NCI-H446 treated with DMSO at 0.1 percent for 48 hours (cell line): ENCODE results near the gene OPCML.

Source experiments
- DNase-seq: peaks from one replicate; lab custom pipeline; 2025; lab: John Stamatoyannopoulos, UW

The OPCML gene

DNA sequence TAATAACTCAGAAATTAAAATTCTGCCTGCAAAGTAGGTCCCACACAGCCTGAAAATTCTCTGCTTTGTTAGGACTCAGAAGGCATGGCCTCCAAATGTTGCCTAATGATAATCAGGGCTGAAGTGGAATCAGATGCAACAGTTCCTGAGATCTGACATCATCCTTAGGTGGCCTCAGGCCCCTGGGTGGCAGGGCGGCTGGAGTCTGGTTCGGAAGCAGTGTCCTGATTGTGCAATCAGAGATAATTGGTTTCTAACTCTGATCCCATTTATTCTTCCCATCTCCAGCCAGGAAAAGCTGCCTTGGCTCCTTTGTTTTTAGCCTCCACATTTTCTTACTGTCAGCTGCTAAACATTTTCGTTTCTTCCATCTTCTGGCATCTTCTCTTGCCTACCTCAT lies 399.3 kb downstream of the OPCML start:
- DNase-seq, result no peak

DNA sequence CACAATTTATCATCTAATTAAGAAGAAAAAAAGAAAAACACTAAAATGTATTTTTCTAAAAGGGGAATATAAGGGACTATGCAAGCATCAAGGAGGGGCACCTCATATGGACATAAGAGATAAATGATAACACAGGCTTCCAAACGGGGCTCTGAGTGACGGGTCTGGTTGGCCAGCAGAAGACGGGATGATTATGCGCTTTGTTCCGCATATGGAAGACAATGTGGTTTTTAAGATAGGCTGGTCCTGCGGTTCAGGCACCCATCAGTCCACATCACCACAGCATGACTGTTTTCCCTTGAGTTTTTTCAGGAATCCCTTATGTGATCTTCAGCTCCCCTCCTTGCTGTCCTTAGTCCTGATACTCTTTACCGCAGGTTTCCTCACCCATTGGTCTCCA lies 404.6 kb downstream of the OPCML start:
- DNase-seq, result no peak

DNA sequence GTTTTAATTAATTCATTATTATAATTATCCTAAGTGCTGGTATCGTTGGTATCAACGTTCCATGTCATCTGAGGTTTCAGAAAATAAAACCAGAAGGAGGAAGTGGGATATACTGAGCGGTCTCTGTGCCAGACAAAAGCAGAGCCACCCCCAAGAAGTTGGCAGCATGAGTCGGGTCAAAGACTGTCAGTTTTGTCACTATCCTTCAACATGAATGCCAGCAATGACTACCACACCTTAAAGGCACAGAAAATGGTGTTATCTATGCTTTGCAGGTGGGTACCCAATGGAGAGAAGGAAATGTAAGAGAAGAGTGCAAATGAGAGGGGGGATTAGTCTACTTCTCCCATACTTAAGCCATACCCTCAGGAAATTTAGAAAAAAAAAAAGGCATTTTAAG lies 408.5 kb downstream of the OPCML start:
- no peak for DNase-seq

DNA sequence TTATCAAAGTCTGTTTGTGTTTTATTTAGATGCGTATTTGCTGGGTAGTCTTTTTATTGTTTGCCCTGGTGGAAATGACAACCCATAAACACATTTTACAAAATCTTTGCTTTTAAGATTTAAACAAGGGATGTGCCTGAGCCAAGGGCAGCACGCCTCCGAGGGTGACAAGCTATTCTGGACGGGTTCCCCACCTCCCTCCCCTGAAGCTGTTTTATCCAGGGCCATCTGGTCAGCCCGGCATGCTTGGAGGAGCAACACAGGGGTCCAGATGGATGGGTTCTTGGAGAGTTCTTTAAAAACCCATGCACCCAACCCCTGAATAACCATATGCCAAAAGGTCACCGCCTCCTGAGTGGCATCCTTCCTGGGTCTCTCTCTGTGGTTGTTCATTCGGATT lies 408.9 kb downstream of the OPCML start:
- DNase-seq, result no peak

DNA sequence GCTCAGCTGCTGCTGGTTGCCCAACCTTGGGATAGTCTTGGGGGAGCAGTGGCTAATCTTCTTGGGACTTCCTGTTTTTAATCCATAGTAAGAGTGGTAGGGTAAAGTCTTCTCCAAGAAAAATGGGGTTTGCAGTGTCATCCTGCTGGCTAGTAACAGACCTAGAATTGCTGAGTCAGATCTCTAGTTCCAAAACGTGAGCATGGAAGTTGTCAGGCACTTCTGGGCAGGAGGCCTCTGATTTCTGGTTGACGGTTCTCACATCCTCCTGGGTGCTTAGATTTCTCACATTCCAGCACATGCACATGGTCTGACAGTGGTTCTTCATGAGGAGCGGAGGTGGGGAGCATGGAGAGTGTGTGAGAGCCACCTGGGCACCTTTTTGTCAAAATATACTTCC lies 410.0 kb downstream of the OPCML start:
- no peak for DNase-seq

DNA sequence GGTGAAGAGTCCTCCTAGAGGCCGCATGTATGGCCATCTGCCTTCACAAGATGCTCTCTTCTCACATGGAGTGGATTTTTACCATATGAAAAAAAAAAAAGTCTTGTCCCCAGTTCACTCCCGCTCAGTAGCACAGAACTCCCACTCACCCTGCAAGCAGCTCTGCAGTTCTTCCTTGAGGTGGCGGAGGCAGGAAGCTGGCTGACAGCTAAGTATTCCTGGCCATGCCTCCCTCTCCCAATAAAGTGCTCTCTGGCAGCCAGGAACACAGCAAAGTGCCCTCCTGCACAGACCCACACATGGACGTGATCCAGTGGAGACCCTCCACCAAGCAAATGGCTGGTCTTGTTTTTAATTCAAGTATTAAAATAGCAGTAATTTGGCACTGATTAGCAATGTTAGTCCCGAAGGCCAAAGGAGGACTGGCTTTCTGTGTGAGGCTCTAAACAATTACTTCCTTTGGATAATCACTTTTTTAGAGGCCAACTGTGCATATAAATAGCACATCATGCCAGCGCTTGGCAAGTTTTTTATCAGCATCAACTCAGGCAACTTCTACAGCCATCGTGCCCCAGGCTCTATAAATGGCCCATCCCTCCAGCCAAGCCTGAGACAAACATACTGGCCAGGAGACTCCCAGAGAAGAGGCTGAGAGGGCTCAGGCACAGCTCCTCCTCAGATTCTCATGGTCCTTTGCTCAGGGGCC lies 413.6 kb downstream of the OPCML start:
- DNase-seq, result no peak

DNA sequence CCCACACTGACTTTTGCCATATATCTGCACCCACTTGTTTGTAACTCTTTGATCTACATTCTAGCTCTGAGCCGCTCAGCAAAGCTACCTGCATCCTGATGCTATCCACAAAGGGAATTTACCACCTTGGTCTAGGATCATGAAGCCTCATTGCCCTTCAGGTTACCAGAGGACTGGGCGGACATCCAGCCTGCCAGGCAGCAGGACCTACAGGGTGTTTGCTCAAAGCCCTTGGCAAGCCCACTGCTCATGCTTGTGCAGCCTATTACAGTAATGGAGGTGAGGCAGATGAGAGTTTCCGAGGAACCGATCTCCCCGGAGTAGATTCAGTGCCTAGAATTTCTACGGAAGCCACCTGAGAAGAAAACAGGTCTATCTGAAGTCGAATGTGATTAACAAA lies 417.2 kb downstream of the OPCML start:
- DNase-seq, result no peak

DNA sequence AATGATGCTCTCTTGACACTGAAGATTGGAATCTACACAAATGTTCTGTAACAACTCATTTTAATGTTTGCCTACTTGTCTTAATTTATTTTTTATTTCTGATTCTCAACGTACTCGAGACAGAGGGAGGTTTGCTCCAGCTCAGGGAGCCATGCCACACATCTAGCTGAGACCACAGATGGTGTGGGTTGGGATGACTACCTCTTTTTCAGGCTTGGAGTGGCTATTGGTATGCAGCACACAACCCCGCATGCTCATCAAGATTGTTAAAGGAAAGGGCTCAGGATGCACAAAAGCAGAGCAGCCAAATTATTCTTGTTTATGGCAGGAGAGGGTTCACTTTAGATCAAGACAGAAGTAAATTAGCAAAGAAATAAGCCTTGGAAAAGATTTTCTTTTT lies 424.5 kb downstream of the OPCML start:
- DNase-seq, result no peak

DNA sequence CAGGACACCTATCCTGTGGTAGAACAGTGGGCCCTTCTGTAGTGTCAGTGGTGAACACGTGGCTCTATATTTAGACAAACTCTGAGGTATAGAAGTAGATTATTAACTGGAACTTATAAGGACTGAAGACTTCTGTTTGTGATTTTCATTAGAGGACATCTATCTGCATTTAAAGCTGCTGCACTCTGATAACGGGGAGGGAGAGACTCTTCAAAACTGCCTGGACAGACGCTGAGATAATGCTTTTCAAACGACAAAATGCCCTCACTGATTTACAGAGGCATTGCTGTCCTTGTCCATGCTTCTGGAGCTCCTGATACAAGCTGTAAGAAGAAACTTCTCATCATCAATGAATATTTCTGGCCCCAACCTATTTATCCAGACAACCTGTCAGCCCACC lies 425.2 kb downstream of the OPCML start:
- no peak for DNase-seq

DNA sequence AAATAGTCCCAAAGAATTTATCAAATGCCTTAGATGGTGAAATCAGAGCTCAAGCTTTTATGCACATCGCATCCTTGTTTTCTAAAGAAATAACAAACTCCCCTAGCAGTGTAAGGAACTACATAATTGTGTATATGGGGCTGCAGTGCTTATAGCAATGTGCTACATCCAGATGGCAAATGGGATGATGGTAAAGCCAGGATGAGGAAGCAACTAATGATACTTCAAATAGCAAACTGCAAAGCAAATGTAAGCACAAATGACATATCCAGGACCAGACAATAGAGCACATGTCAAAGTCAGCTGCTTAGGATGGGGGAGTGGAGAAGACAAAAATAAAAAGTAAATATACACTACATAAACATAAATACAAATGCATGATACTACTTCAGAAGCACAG lies 425.9 kb downstream of the OPCML start:
- DNase-seq, result no peak

DNA sequence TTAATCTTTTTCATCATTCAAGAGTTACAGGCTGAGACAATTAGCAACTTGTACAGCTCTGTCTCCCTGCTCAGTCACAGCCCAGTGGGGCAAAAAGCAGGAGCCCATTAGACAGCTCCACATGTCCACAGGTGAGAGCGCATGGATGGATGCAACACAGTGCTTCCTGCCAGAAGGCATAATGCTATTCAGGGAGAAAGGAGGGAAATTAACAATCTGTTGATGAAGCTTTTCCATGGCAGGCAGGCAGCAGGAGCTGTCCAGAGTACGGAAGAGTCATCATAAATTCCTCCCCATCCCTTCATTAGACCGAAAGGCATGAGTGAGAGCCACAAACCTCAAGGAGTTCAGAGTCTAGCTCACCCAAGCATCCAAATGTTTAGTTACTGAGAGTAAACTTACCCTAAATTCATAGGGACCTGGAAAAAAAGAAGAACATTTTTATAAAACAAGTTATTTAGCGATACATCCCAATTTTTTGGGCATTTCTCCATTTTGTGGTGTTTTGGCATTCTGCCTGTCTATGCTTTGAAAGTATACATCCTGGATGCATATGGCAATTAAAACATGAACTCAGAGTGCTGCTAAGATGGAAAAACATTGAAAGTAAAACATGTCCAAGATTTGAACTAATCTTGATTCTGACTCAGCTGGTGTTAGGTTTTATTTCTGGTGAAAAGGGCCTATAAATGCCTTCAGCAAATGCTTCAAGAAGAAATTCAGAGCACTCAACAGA lies 428.1 kb downstream of the OPCML start:
- no peak for DNase-seq

DNA sequence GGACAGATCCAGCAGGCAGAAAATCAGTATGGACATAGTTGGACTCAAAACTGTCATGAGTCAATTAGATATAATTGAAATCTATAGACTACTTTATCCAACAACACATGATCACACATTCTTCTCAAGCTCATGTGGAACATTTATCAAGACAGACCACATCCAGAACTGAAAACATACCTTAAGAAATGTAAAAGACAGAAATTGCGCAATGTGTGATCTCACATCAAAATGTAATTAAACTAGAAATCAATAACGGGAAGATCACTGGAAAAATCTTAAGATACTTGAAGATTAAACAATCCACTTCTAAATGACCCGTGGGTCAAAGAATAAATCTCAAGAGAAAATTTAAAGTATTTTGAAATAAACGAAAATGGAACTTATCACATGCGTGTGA lies 435.3 kb downstream of the OPCML start:
- DNase-seq, result no peak

DNA sequence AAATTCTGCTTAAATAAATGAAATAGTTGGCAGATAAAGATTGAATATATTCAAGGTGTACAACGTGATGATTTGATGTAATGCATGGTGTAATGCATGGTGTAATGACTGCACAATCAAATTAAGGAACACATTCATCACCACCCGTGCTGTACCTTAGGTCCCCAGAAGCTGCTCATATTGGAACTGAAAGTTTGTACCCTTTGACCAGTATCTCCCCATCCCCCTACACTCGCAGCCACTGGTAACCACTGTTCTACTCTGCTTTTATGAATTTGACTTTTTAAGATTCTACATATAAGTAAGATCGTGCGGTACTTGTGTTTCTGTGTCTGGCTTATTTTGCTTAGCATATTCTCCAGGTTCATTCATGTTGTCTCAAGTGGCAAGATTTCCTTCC lies 445.8 kb downstream of the OPCML start:
- no peak for DNase-seq

DNA sequence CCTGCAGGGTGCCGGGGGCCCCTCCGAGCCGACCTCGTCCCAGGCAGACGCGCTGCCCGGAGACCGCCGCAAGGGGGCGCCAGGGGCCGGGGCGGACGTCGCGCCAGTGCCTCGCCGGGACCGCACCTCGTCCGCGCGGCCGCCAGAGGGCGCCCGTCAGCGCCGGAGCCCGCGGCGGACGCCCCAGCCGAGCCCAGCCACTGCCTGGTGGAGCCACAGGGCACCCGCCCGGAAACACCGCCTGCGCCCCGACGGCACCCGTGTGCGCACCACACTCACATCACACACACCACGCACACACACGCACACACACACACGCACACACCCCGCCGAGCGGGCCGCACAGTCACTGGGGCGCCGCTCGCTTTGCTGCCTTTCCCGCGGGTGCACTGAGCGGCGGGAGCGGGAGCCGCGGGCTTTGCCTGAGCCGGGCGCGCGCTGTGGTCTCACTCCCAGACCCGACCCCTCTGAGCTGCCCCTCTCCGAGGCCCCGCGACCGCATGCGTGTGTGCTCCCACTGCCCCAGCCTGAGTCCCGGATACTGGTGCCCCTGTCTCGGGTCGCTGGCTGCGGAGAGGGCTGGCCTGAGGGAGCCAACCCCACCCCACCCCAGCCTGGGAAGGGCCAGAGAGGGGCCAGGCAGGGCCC lies 449.3 kb downstream of the OPCML start:
- DNase-seq, result no peak

DNA sequence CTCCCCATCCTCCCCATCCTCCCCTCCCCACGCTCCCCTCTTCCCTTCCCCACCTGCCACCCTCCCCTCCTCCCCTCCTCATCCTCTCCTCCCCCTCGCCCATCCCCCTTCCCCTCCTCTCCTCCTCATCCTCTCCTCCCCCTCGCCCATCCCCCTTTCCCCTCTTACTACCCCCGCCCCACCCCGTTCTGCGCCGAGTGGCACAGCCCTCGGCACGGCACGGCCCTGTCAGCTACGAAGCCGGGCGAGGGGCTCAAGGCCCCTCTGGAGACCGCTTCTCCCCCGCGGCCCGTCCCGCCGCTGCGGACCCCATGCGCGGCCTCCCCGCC lies 449.9 kb downstream of the OPCML start:
- DNase-seq, result no peak

DNA sequence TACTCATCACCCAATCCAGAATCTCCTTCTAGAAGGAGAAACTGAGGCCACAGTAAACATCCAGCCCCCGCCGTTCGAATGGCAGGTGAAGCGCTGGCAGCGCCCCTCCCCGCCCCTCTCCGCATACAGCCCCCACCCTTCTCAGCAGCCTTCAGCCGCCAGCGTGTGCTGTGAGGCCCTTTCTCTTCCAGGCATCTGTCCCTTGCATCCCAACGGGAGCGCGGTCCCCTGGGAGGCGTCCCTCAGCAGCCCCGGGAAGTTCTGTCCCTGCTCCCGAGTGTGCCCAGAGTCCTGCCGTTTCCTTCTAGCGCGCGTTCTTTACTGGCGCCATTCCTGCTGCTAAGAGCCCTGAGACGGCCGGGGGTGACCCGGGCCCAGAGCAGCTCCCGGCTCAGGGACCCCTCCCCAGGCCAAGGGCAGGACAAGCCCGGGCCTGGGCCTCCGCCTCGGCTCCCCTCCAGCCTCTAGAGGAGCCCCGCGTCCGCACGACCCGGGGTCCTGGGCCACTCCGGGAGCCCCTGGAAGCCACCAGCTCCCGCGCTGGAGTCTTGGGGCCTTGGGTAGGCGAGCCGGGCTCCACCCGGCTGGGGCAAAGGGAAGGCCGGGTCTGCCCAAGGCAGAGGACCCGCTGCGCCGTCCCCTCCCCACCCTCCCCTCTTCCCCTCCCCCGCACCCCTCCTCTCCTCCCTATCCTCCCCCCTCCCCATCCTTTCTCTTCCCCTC lies 450.4 kb downstream of the OPCML start:
- DNase-seq, result no peak

DNA sequence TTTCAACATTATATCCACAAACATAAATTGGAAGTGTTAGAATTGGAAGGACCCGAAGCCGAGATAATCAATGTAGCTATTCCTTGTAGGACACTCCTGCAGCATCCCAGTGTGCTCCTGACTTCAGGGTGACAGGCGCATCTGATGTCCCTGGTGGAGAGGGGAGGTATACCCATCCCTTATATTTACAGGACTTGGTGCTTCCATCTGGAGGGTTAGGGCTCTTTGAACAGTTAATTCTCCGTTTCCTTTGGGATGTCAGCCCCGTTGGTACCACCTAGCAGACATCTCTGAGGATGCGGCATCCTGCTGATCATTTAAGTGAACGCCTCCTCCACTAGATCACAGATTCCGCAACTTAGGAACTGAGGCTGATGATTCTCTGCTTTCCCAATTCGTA lies 451.3 kb downstream of the OPCML start:
- DNase-seq, result no peak

DNA sequence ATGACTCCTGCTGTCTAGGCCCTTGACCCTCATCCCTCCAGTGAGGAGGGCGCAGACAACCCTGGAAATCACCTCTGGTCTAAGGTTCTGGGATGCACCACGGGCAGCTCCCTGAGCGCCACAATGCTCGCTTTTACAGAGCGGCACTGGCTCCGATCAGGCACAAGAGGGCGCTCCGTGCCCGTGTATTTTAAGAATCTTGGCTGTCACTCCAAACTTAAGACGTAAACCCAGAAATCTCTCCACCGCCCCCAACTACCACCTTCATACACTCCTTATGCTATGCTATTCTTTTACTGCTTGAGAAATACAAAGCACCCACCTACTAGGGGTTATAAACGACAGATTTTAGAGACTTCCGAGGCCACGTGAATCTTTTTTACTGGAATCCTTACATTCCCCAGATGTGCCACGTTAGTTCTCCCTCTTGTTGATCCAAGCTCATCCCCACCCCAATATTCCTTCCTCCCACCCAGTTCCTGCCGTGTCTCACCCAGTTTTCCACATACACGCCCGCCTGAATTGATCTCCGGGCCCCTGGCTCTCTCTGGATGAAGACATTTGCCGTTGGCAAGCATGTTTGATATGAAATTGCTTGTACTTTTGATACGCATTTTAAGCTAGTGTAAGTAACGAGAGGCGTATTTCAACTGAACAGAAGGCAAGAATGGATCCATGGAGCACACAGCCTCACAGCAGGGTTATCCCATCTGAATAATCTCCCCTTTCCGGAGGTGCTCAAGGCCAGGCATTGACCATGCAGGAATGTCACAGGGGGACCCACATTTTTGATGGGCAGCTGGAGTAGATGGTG lies 453.5 kb downstream of the OPCML start:
- no peak for DNase-seq

DNA sequence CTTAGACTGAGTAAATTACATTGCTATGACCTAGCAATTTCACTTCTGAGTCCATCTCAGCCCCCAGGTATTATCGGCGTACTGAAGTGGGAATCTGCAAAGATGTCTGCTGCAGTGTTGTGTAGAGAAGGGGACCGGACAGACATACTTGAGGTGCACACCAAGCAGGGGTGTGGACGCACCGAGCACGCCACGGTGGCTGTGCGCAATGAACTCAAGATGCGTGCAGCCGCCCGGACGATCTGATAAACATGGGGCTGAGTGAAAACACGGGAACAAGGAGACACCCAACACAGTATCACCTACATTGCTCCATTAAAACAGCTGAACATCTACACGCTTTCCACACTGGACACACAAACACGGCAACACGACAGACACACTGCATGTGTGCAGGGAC lies 454.3 kb downstream of the OPCML start:
- DNase-seq, result no peak

DNA sequence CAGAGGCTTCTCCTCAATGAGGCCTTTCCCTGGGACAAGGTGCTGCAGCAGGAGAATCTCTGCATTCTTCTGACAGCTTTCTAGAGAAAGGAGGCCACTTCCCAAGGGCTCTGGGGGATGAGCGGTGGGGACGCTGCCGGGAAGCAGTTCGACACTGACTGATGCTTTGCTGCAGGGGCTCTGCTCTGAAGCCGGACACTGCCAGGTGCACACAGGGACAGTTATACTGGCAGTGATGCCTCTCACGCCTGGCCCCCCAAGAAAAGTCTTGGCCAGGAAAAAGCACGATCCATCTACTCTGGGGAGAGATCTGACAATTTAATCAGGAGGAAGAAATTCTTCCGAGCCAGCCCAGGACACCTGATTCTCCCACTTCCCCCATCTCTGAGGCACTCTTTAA lies 456.9 kb downstream of the OPCML start:
- DNase-seq, result no peak

DNA sequence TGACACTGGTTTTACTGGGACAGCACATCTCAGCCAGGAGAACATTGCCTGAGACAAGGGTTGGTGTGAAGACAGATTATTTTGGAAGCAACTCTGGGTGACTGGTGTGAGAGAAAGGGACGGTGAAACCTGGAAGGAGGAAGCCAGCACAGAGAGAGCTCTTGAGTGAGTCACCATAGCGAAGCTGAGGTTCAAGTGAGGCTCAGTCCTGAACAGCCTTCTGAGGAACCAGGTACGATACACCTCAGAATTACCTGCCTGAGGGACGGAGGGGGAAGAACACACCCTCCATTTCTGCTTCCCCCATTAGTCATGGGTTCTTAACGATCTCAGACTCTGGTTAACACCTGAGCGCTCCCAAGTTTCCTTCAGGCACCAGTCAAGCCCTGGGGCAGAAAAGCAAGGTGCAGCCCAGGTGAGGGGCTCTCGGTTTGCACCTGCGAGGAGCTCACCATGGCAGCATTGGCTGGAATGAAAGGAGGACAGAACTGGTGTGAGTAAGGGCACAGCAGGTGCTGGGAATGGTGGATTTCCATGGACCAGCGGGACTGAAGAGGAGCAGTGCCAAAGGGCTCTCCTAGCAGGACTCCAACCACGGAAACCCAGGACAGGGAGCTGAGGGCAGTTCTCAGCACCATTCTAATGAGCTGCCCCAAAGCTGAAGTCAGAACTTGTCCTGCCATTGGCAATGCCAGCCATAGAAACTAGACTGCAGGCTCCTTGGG lies 459.3 kb downstream of the OPCML start:
- DNase-seq, result no peak
